ENCODE measurements around the gene IMPG2. TPM values are rescaled to one million over a fixed set of nuclear protein-coding genes. Genes with fewer than 3 reads are reported as not detected.

IMPG2 gene
- total and polyA plus RNA-seq, 7 donors: 0.07 to 1.4 (median 0.66) TPM; not detected in 2

DNA sequence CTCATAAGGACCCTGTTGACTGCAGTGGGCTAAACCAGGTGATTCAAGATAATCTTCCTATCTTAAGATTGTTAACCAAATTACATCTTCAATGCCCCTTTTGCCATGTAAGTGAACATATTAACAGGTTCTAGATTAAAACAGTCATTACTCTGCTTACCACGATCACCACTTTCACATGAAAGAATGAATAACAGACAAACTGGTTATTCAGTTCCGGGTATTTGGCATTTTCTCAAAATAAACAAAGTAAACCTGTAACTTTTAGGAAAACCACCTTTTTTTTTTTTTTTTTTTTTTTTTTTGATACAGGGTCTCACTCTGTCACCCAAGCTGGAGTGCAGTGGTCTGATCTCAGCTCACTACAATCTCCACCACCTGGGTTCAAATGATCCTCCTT lies 131.2 kb downstream of the IMPG2 start:
- no peak for DNase-seq
- no peak overlapping the region for H3K27ac ChIP-seq
- intact Hi-C loops (cut with DNase I): no loop called here
- WGBS, 2 donors: 63 to 88% methylated on average over 2 of the region's 2 CpGs
- no peaks in the 10 kb centered on the region for H3K9me3 ChIP-seq
- H3K4me1 ChIP-seq: peaks cover 0 to 2% (median 0%) of the 10 kb centered on the region in 4 donors
- H3K4me3 ChIP-seq: no peak overlapping the region
- H3K36me3 ChIP-seq: no peaks in the 10 kb centered on the region
- H3K27me3 ChIP-seq: no peaks in the 10 kb centered on the region
- TF ChIP-seq EP300 (IDR thresholded peaks at IDR 0.05): no peak
- no peak for TF ChIP-seq POLR2AphosphoS5 (IDR thresholded peaks at IDR 0.05)
- TF ChIP-seq, protein P1, sequence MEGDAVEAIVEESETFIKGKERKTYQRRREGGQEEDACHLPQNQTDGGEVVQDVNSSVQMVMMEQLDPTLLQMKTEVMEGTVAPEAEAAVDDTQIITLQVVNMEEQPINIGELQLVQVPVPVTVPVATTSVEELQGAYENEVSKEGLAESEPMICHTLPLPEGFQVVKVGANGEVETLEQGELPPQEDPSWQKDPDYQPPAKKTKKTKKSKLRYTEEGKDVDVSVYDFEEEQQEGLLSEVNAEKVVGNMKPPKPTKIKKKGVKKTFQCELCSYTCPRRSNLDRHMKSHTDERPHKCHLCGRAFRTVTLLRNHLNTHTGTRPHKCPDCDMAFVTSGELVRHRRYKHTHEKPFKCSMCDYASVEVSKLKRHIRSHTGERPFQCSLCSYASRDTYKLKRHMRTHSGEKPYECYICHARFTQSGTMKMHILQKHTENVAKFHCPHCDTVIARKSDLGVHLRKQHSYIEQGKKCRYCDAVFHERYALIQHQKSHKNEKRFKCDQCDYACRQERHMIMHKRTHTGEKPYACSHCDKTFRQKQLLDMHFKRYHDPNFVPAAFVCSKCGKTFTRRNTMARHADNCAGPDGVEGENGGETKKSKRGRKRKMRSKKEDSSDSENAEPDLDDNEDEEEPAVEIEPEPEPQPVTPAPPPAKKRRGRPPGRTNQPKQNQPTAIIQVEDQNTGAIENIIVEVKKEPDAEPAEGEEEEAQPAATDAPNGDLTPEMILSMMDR (IDR thresholded peaks at IDR 0.05): no peak
- no peak for TF ChIP-seq POLR2A (IDR thresholded peaks at IDR 0.05)

DNA sequence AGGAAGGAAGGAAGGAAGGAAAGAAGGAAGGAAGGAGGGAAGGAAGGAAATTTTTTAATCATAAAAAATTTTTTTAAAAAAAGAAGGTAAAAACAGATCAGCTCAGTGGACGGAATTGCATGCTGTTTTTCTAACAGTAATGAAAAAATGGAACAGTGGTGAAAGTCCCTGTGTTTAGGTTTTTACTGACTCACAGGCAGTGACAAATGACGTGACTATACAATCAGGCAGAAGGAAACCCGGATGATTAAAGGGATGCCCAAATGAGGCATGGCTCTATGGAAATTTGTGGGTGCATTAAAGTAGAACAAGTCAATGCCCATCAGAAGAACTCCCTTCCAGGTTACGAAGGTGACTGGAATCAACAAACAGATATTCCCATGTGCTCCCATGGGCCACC lies 135.0 kb downstream of the IMPG2 start:
- no peaks in the 10 kb centered on the region for H3K36me3 ChIP-seq
- TF ChIP-seq EP300 (IDR thresholded peaks at IDR 0.05) (no peak), POLR2AphosphoS5 (IDR thresholded peaks at IDR 0.05) (no peak), POLR2A (IDR thresholded peaks at IDR 0.05) (no peak)
- TF ChIP-seq, protein P1 (IDR thresholded peaks at IDR 0.05): no peak
- intact Hi-C loops (cut with DNase I): no loop called here
- H3K4me3 ChIP-seq: no peak overlapping the region
- no peaks in the 10 kb centered on the region for H3K9me3 ChIP-seq
- no peak for DNase-seq
- peaks cover 0 to 9% (median 3%) of the 10 kb centered on the region in 4 donors for H3K4me1 ChIP-seq
- no peaks in the 10 kb centered on the region for H3K27me3 ChIP-seq
- H3K27ac ChIP-seq: no peak overlapping the region
- WGBS, 2 donors: 92 to 93% methylated on average over 4 of the region's 4 CpGs

DNA sequence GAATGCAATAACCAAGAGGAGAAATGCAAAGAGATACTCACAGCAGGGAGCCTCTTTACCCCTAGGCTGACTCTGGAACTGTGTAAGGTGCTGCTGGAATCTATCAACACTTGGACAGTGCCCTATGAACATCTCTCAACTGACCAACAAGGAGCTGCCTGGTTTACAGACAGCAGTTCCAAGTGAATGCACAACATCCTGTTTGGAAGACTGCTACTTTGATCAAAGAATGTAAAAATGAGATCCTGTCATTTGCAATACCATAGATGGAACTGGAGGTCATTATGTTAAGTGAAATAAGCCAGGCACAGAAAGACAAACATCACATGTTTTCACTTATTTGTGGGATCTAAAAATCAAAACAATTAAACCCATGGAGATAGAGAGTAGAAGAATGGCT lies 136.3 kb downstream of the IMPG2 start:
- Histone ChIP-seq H3K4me3 (no peak overlapping the region), H3K36me3 (no peaks in the 10 kb centered on the region), H3K4me1 (peaks cover 0 to 9% (median 3%) of the 10 kb centered on the region in 4 donors), H3K27me3 (no peaks in the 10 kb centered on the region), H3K9me3 (no peaks in the 10 kb centered on the region), H3K27ac (no peak overlapping the region)
- TF ChIP-seq POLR2AphosphoS5 (IDR thresholded peaks at IDR 0.05) (peak in 1 of 4 donors; percentile 17), POLR2A (IDR thresholded peaks at IDR 0.05) (no peak)
- no peak for DNase-seq
- intact Hi-C loops (cut with DNase I): no loop called here

DNA sequence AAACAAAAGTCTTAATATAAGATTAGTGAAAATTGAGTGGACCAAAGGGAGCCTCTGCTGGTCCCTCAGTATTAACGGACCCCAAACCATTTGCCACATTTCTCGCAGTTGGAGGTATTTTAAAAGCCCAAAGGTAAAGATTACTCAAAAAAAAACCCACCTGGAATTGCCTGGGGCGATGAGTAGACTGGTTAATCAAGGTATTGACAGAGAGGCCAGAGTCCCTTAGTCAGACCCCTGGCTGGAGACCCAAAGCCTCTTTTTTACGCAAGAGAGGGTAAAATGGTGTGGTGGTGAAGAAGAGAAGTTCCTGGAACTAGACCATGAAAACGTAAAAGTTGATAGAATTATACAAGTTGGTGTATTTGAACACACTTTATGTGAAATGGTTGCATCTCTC lies 137.2 kb downstream of the IMPG2 start:
- intact Hi-C loops (cut with DNase I): no loop called here
- Histone ChIP-seq H3K27ac (no peak overlapping the region), H3K36me3 (no peaks in the 10 kb centered on the region), H3K4me3 (no peak overlapping the region), H3K27me3 (no peaks in the 10 kb centered on the region), H3K9me3 (no peaks in the 10 kb centered on the region), H3K4me1 (peaks cover 0 to 9% (median 3%) of the 10 kb centered on the region in 4 donors)
- TF ChIP-seq, protein P1 (IDR thresholded peaks at IDR 0.05): no peak
- TF ChIP-seq POLR2A (IDR thresholded peaks at IDR 0.05) (no peak), EP300 (IDR thresholded peaks at IDR 0.05) (no peak), POLR2AphosphoS5 (IDR thresholded peaks at IDR 0.05) (no peak)
- WGBS, 2 donors: 91 to 92% methylated on average over 5 of the region's 5 CpGs
- no peak for DNase-seq

DNA sequence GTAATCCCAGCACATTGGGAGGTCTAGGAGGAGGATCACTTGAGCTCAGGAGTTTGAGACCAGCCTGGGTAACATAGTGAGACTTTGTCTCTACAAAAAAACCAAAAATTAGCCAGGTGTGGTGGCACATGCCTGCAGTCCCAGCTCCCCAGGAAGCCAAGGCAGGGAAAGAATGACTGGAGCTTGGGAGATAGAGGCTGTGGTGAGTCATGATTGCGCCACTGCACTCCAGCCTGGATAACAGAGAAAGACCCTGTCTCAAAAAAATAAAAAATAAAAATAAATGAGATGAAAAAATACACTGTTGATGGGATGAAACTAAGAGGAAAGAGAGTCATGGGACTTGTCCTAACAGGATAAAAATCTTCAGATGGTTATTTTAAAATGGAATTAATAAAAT lies 137.6 kb downstream of the IMPG2 start:
- no peaks in the 10 kb centered on the region for H3K27me3 ChIP-seq
- no peak overlapping the region for H3K4me3 ChIP-seq
- TF ChIP-seq POLR2AphosphoS5 (IDR thresholded peaks at IDR 0.05) (no peak), EP300 (IDR thresholded peaks at IDR 0.05) (no peak), POLR2A (IDR thresholded peaks at IDR 0.05) (no peak)
- TF ChIP-seq, protein P1 (IDR thresholded peaks at IDR 0.05): no peak
- peaks cover 0 to 9% (median 3%) of the 10 kb centered on the region in 4 donors for H3K4me1 ChIP-seq
- DNase-seq: no peak
- WGBS, 2 donors: 89 to 95% methylated on average over 1 of the region's 1 CpG
- no peaks in the 10 kb centered on the region for H3K36me3 ChIP-seq
- H3K9me3 ChIP-seq: no peaks in the 10 kb centered on the region
- H3K27ac ChIP-seq: no peak overlapping the region
- intact Hi-C loops (cut with DNase I): no loop called here

Measured in sigmoid colon (tissue), 7 donors.